ENCODE results near the gene UBASH3B.

The UBASH3B gene

GRCh38 chr11:122791836-122792235 lies 136.3 kb downstream of the UBASH3B start:
- DNase-seq: no peak

- DNase-seq: no peak
Measured at GRCh38 chr11:122793515-122793914, 138.0 kb downstream of the UBASH3B start.

GRCh38 chr11:122795307-122795706 lies 139.8 kb downstream of the UBASH3B start:
- DNase-seq: no peak

GRCh38 chr11:122796128-122796717 lies 140.7 kb downstream of the UBASH3B start:
- DNase-seq: no peak

- no peak for DNase-seq
Measured at GRCh38 chr11:122797651-122798050, 142.1 kb downstream of the UBASH3B start.

- no peak for DNase-seq
Measured at GRCh38 chr11:122799406-122800105, 144.0 kb downstream of the UBASH3B start.

- DNase-seq: no peak
Measured at GRCh38 chr11:122802876-122803275, 147.4 kb downstream of the UBASH3B start.

- no peak for DNase-seq
Measured at GRCh38 chr11:122803306-122803705, 147.8 kb downstream of the UBASH3B start.

- DNase-seq: no peak
Measured at GRCh38 chr11:122803716-122804115, 148.2 kb downstream of the UBASH3B start.

- no peak for DNase-seq
Measured at GRCh38 chr11:122804161-122804560, 148.6 kb downstream of the UBASH3B start.

GRCh38 chr11:122804796-122805195 lies 149.3 kb downstream of the UBASH3B start:
- no peak for DNase-seq

GRCh38 chr11:122807731-122808477 lies 152.4 kb downstream of the UBASH3B start:
- DNase-seq: no peak

GRCh38 chr11:122808478-122808869 lies 153.0 kb downstream of the UBASH3B start:
- DNase-seq: no peak

GRCh38 chr11:122809866-122810265 lies 154.3 kb downstream of the UBASH3B start:
- no peak for DNase-seq

- DNase-seq: no peak
Measured at GRCh38 chr11:122811721-122812120, 156.2 kb downstream of the UBASH3B start.

GRCh38 chr11:122812638-122813037 lies 157.1 kb downstream of the UBASH3B start:
- no peak for DNase-seq

GRCh38 chr11:122813176-122813893 lies 157.8 kb downstream of the UBASH3B start:
- no peak for DNase-seq

GRCh38 chr11:122813894-122814270 lies 158.4 kb downstream of the UBASH3B start:
- DNase-seq: no peak

GRCh38 chr11:122814401-122814800 lies 158.9 kb downstream of the UBASH3B start:
- DNase-seq: no peak

- no peak for DNase-seq
Measured at GRCh38 chr11:122815900-122816299, 160.4 kb downstream of the UBASH3B start.

- DNase-seq: no peak
Measured at GRCh38 chr11:122816761-122817520, 161.4 kb downstream of the UBASH3B start.

GRCh38 chr11:122820158-122820557 lies 164.6 kb downstream of the UBASH3B start:
- no peak for DNase-seq

GRCh38 chr11:122821169-122821568 lies 165.6 kb downstream of the UBASH3B start:
- no peak for DNase-seq
